PC-3 (cell line): ENCODE measurements around the gene KIF17. TPM values are rescaled to one million over a fixed set of nuclear protein-coding genes. Genes with fewer than 3 reads are reported as not detected.
A peak's percentile ranks its signal among the peaks of the same experiment; 100 is the strongest.

Source experiments
- ATAC-seq: fragments of 200-7000 bp; cut with Tn5 transposase; 2 replicates; pipeline ENCODE4 v1.9.1; 2020; ENCODE audit warnings: mild to moderate bottlenecking, moderate library complexity
- BruUV-seq: library from RNA; stranded (reverse); fragments of 400-500 nt; replicated peaks from 2 replicates; lab custom pipeline; 2021; lab: Mats Ljungman, UMichigan
- CTCF ChIA-PET: fragments of 300-600 bp; sonication (Branson Sonifier 250); formaldehyde crosslinking; loops from one replicate; lab custom pipeline; 2022; ENCODE audit warnings: antibody characterized with exemption; lab: Charles Lee
- POLR2A ChIA-PET: fragments of 300-600 bp; sonication (Branson Sonifier 250); formaldehyde crosslinking; loops from one replicate; lab custom pipeline; 2022; ENCODE audit warnings: antibody characterized with exemption; ENCODE audit not compliant: unreplicated experiment; lab: Charles Lee
- DNase-seq: peaks from one replicate; pipeline ENCODE4 v3.0.0-alpha.2; 2015
- H2AFZ ChIP-seq: fragments of 300-600 bp; sonication (generic); 2 replicates; pipeline ENCODE4 v1.6.0; 2016; ENCODE audit warnings: antibody characterized with exemption, low read length
- H3F3A ChIP-seq: fragments of 300-600 bp; sonication (generic); one replicate; pipeline ENCODE4 v1.6.0; 2017; ENCODE audit warnings: antibody characterized with exemption, low read length, control low read depth, mild to moderate bottlenecking; ENCODE audit not compliant: unreplicated experiment
- H3K27ac ChIP-seq: fragments of 300-600 bp; sonication (generic); 2 replicates; pipeline ENCODE4 v1.5.1; 2016; ENCODE audit warnings: mild to moderate bottlenecking, low read length
- H3K27me3 ChIP-seq: fragments of 300-600 bp; sonication (generic); 2 replicates; pipeline ENCODE4 v1.6.1; 2016; ENCODE audit warnings: low read length, mixed read lengths
- H3K36me3 ChIP-seq: fragments of 300-600 bp; sonication (generic); 2 replicates; pipeline ENCODE4 v1.6.1; 2016; ENCODE audit warnings: low read depth, mixed run types, low read length, mixed read lengths
- H3K4me1 ChIP-seq: fragments of 300-600 bp; sonication (generic); 2 replicates; pipeline ENCODE4 v1.5.1; 2016; ENCODE audit warnings: low read length; ENCODE audit not compliant: insufficient read depth
- H3K4me2 ChIP-seq: fragments of 300-600 bp; sonication (generic); 2 replicates; pipeline ENCODE4 v1.6.0; 2016; ENCODE audit warnings: low read length
- H3K4me3 ChIP-seq: fragments of 300-600 bp; sonication (generic); 2 replicates; pipeline ENCODE4 v1.5.1; 2016; ENCODE audit warnings: mild to moderate bottlenecking, low read length, mixed read lengths
- H3K79me2 ChIP-seq: fragments of 300-600 bp; sonication (generic); 2 replicates; pipeline ENCODE4 v1.6.1; 2017; ENCODE audit warnings: low read length, mixed read lengths
- H3K9ac ChIP-seq: fragments of 300-600 bp; sonication (generic); 2 replicates; pipeline ENCODE4 v1.6.0; 2016; ENCODE audit warnings: mild to moderate bottlenecking, low read length
- H3K9me2 ChIP-seq: fragments of 300-600 bp; sonication (generic); replicated peaks from 2 replicates; pipeline ENCODE4 v1.6.1; 2016; ENCODE audit warnings: mixed run types, low read length, mixed read lengths
- H3K9me3 ChIP-seq: fragments of 300-600 bp; sonication (generic); 2 replicates; pipeline ENCODE4 v1.6.1; 2016; ENCODE audit warnings: low read length, mixed read lengths
- H4K20me1 ChIP-seq: fragments of 300-600 bp; sonication (generic); 2 replicates; pipeline ENCODE4 v1.6.1; 2016; ENCODE audit warnings: low read length, mixed read lengths
- CTCF ChIP-seq: fragments of 300-600 bp; sonication (generic); conservative IDR thresholded peaks from 2 replicates; pipeline ENCODE4 v1.5.1; 2017; ENCODE audit warnings: antibody characterized with exemption, low read depth, mild to moderate bottlenecking, low read length
- EZH2 ChIP-seq: fragments of 300-600 bp; sonication (generic); IDR thresholded peaks from one replicate; pipeline ENCODE4 v1.6.1; 2017; ENCODE audit warnings: antibody characterized with exemption, mild to moderate bottlenecking, low read length; ENCODE audit not compliant: unreplicated experiment
- EZH2phosphoT487 ChIP-seq: fragments of 300-600 bp; sonication (generic); IDR thresholded peaks from 2 replicates; pipeline ENCODE4 v1.6.1; 2018; ENCODE audit warnings: mild to moderate bottlenecking, antibody characterized with exemption, low read length, borderline replicate concordance
- intact Hi-C: fragments of 100-400 bp; cut with micrococcal nuclease; formaldehyde crosslinking; loops from 2 replicates; pipeline ENCODE4 v1.9.0; 2023
- total RNA-seq: library from RNA; depleted of rRNA; stranded (reverse); fragments of >200 nt; gene quantifications from 2 replicates; pipeline ENCODE4 v1.2.3, GENCODE V29; 2014

KIF17 gene
- total RNA-seq, 1 experiment from 2014 or later, result 0.33 TPM

DNA sequence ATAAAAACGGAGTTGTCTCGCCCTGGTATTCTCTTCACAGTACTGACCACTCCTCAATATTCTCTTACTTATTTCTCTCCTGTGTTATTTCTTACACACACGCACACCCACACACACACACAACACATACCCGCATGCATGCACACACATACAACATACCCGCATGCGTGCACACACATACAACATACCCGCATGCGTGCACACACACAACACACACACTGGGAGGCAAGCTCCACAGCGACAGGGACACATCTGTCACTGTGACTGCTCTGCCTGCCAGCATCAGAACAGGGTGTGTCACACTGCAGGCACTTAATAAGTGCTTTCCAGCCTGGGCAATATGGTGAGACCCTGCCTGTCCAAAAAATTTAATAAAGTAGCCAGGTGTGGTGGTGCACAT is 35.8 kb downstream of the KIF17 start:
- no peaks in the 10 kb centered on the region for H3K79me2 ChIP-seq
- H3K9ac ChIP-seq, result no peak overlapping the region
- H2AFZ ChIP-seq, result no peak overlapping the region
- H3K9me3 ChIP-seq, result no peaks in the 10 kb centered on the region
- DNase-seq, result no peak
- POLR2A ChIA-PET, result no interaction called here
- H3K27me3 ChIP-seq, result no peaks in the 10 kb centered on the region
- TF ChIP-seq EZH2phosphoT487, result no peak
- TF ChIP-seq EZH2, result no peak
- TF ChIP-seq CTCF, result no peak
- H3F3A ChIP-seq, result no peaks in the 10 kb centered on the region
- ATAC-seq, result no peak
- H3K36me3 ChIP-seq, result no peaks in the 10 kb centered on the region
- CTCF ChIA-PET, result no interaction called here
- no peak overlapping the region for H3K4me2 ChIP-seq
- no peak overlapping the region for H3K27ac ChIP-seq
- H3K9me2 ChIP-seq, result no peaks in the 10 kb centered on the region
- intact Hi-C loops, result no loop called here
- no peaks in the 10 kb centered on the region for H3K4me1 ChIP-seq
- H4K20me1 ChIP-seq, result no peaks in the 10 kb centered on the region
- BruUV-seq, result no TSS peak
- H3K4me3 ChIP-seq, result no peak overlapping the region

DNA sequence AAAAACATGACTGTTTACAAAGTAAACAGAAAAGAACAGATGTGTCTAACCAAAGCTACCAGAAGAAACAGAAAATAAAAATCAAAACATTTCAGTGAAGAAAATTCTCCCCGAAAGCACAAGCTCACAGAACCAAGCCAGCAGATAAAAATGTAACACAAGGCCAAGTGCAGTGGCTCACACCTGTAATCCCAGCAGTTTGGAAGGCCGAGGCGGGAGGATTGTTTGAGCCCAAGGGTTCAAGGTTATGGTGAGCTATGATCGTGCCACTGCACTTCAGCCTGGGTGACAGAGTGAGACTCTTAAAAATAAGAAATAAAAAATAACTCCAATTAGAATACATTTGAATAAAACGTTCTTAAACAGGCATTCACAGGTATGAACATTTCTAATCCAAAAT is 37.5 kb downstream of the KIF17 start:
- BruUV-seq, result no TSS peak
- intact Hi-C loops, result no loop called here

More for the DNA sequence above, 37.5 kb downstream of the KIF17 start:
- no peak overlapping the region for H3K9ac ChIP-seq
- no peak overlapping the region for H3K4me2 ChIP-seq
- TF ChIP-seq CTCF (no peak), EZH2 (no peak), EZH2phosphoT487 (no peak)
- no peaks in the 10 kb centered on the region for H3K36me3 ChIP-seq
- no peak overlapping the region for H3K4me3 ChIP-seq
- H3K27me3 ChIP-seq, result no peaks in the 10 kb centered on the region
- no peaks in the 10 kb centered on the region for H3K9me2 ChIP-seq
- CTCF ChIA-PET, result no interaction called here
- H4K20me1 ChIP-seq, result no peaks in the 10 kb centered on the region
- H3K4me1 ChIP-seq, result no peaks in the 10 kb centered on the region
- DNase-seq (no peak), ATAC-seq (no peak)
- 0 out of 2 replicates have a peak overlapping the region, but pooled peaks have one; percentile 12 for H2AFZ ChIP-seq
- H3K9me3 ChIP-seq, result no peaks in the 10 kb centered on the region
- no peak overlapping the region for H3K27ac ChIP-seq
- POLR2A ChIA-PET, result no interaction called here
- H3K79me2 ChIP-seq, result no peaks in the 10 kb centered on the region
- H3F3A ChIP-seq, result no peaks in the 10 kb centered on the region
